Measurements from ENCODE around the gene MTMR12. TPM values are rescaled to one million over a fixed set of nuclear protein-coding genes. Genes with fewer than 3 reads are reported as not detected.

Gene MTMR12
- total RNA-seq, 1 experiment from 2014 or later = 16.0 TPM

GRCh38 chr5:32285510-32286138 lies 27.1 kb downstream of the MTMR12 start:
- CTCF ChIA-PET = no interaction called here
- no peaks in the 10 kb centered on the region for H3K36me3 ChIP-seq (ENCODE audit: low read depth, low read length)
- H3K4me2 ChIP-seq (ENCODE audit: low read length) = no peak overlapping the region
- H3K4me1 ChIP-seq (ENCODE audit: insufficient read depth, low read length) = peaks cover 7% of the 10 kb centered on the region
- H3K27me3 ChIP-seq (ENCODE audit: low read length) = no peaks in the 10 kb centered on the region
- no peaks in the 10 kb centered on the region for H3K9me3 ChIP-seq (ENCODE audit: low read length)
- H4K20me1 ChIP-seq (ENCODE audit: low read length) = no peaks in the 10 kb centered on the region
- no peak for TF ChIP-seq CTCF (conservative IDR thresholded peaks at IDR 0.05; ENCODE audit: low read depth, low read length)
- no peak for TF ChIP-seq EZH2phosphoT487 (IDR thresholded peaks at IDR 0.05; ENCODE audit: borderline replicate concordance, low read length)
- no peak overlapping the region for H3K9ac ChIP-seq (ENCODE audit: low read length)
- no TSS peak for BruUV-seq (replicated peaks)
- DNase-seq (no peak), ATAC-seq (peak; percentile 48; the same call in 1 of the 2 replicates)
- intact Hi-C loops (cut with micrococcal nuclease) = no loop called here
- H3K79me2 ChIP-seq (ENCODE audit: low read length) = peaks cover 16% of the 10 kb centered on the region; the same call in 1 of the 2 replicates
- H3K9me2 ChIP-seq (replicated peaks; ENCODE audit: low read length) = no peaks in the 10 kb centered on the region
- H3K4me3 ChIP-seq (ENCODE audit: low read length) = no peak overlapping the region
- POLR2A ChIA-PET (ENCODE audit: unreplicated experiment) = no interaction called here
- H3K27ac ChIP-seq (ENCODE audit: low read length) = no peak overlapping the region
- H3F3A ChIP-seq (ENCODE audit: low read length, unreplicated experiment) = no peaks in the 10 kb centered on the region
- H2AFZ ChIP-seq (ENCODE audit: low read length) = no peak overlapping the region

DNA sequence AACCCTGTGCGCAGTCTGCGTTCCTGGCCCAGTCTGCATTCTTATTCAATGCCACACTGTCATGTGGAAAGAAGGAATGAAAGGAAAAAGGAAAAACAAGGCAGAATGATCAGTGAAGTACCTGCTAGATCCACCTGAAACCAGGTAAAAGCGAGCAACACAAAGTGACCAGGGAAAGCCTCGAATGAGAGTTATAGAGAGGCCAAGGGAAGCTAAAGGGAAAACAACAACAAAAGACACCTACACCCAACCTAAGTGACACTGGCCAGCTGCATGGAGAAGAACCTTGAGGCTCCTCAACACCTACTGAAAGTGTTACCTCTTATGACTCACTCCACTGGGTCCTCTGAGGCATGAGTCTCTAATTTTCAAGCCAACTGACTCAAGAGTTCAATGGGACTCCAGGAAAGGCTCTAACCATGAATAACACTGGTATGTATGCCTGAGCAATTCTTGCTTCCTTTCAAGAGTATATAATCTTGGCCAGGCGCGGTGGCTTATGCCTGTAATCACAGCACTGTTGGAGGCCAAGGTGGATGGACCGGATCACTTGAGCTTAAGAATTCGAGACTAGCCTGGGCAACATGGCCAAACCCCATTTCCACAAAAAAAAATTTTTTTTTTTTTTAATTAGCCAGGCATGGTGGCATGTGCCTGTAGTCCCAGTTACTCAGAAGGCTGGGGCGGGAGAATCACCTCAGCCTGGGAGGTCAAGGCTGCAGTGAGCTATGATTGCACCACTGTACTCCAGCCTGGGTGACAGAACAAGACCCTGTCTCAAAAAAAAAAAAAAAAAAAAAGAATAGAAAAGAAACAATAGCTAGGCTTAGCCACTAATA lies 29.0 kb downstream of the MTMR12 start:
- H2AFZ ChIP-seq (ENCODE audit: low read length) = no peak overlapping the region
- no peaks in the 10 kb centered on the region for H3K36me3 ChIP-seq (ENCODE audit: low read depth, low read length)
- H3K4me2 ChIP-seq (ENCODE audit: low read length) = no peak overlapping the region
- ATAC-seq = peak; percentile 29; the same call in 1 of the 2 replicates
- no peaks in the 10 kb centered on the region for H3K27me3 ChIP-seq (ENCODE audit: low read length)
- TF ChIP-seq CTCF (conservative IDR thresholded peaks at IDR 0.05; ENCODE audit: low read depth, low read length) (no peak), EZH2phosphoT487 (IDR thresholded peaks at IDR 0.05; ENCODE audit: borderline replicate concordance, low read length) (no peak), EZH2 (IDR thresholded peaks at IDR 0.05; ENCODE audit: low read length, unreplicated experiment) (no peak)
- peaks cover 7% of the 10 kb centered on the region for H3K4me1 ChIP-seq (ENCODE audit: insufficient read depth, low read length)
- H4K20me1 ChIP-seq (ENCODE audit: low read length) = no peaks in the 10 kb centered on the region
- peaks cover 16% of the 10 kb centered on the region; the same call in 1 of the 2 replicates for H3K79me2 ChIP-seq (ENCODE audit: low read length)
- CTCF ChIA-PET = no interaction called here
- H3K9ac ChIP-seq (ENCODE audit: low read length) = no peak overlapping the region
- no peak overlapping the region for H3K27ac ChIP-seq (ENCODE audit: low read length)
- H3F3A ChIP-seq (ENCODE audit: low read length, unreplicated experiment) = no peaks in the 10 kb centered on the region
- peak; percentile 28 for DNase-seq
- no peaks in the 10 kb centered on the region for H3K9me2 ChIP-seq (replicated peaks; ENCODE audit: low read length)
- BruUV-seq (replicated peaks) = no TSS peak
- POLR2A ChIA-PET (ENCODE audit: unreplicated experiment) = no interaction called here
- no peak overlapping the region for H3K4me3 ChIP-seq (ENCODE audit: low read length)
- intact Hi-C loops (cut with micrococcal nuclease) = no loop called here
- H3K9me3 ChIP-seq (ENCODE audit: low read length) = no peaks in the 10 kb centered on the region

- H3K36me3 ChIP-seq (ENCODE audit: low read depth, low read length) = no peaks in the 10 kb centered on the region
- H3K9me3 ChIP-seq (ENCODE audit: low read length) = no peaks in the 10 kb centered on the region
- H3K4me1 ChIP-seq (ENCODE audit: insufficient read depth, low read length) = peaks cover 7% of the 10 kb centered on the region
- DNase-seq (no peak), ATAC-seq (no peak)
- H3F3A ChIP-seq (ENCODE audit: low read length, unreplicated experiment) = no peaks in the 10 kb centered on the region
- ChIA-PET POLR2A (ENCODE audit: unreplicated experiment) (no interaction called here), CTCF (no interaction called here)
- intact Hi-C loops (cut with micrococcal nuclease) = no loop called here
- H3K4me2 ChIP-seq (ENCODE audit: low read length) = no peak overlapping the region
- no peak for TF ChIP-seq EZH2phosphoT487 (IDR thresholded peaks at IDR 0.05; ENCODE audit: borderline replicate concordance, low read length)
- no peak for TF ChIP-seq CTCF (conservative IDR thresholded peaks at IDR 0.05; ENCODE audit: low read depth, low read length)
- no peak for TF ChIP-seq EZH2 (IDR thresholded peaks at IDR 0.05; ENCODE audit: low read length, unreplicated experiment)
- H4K20me1 ChIP-seq (ENCODE audit: low read length) = no peaks in the 10 kb centered on the region
- no peaks in the 10 kb centered on the region for H3K27me3 ChIP-seq (ENCODE audit: low read length)
- no peak overlapping the region for H2AFZ ChIP-seq (ENCODE audit: low read length)
- H3K9ac ChIP-seq (ENCODE audit: low read length) = no peak overlapping the region
- BruUV-seq (replicated peaks) = no TSS peak
- H3K27ac ChIP-seq (ENCODE audit: low read length) = no peak overlapping the region
- peaks cover 16% of the 10 kb centered on the region; the same call in 1 of the 2 replicates for H3K79me2 ChIP-seq (ENCODE audit: low read length)
- no peaks in the 10 kb centered on the region for H3K9me2 ChIP-seq (replicated peaks; ENCODE audit: low read length)
- H3K4me3 ChIP-seq (ENCODE audit: low read length) = no peak overlapping the region
These were observed 29.7 kb downstream of the MTMR12 start for GRCh38 chr5:32283061-32283460.

All from PC-3 (cell line).